HG02870 (cell line): Measurements from ENCODE around the gene ANTXR1.

ENCODE experiments used
- ATAC-seq: cut with Tn5 transposase; IDR thresholded peaks from one replicate; pipeline ENCODE4 v1.9.1; 2021; ENCODE audit warnings: mild to moderate bottlenecking, moderate library complexity; ENCODE audit not compliant: unreplicated experiment

The ANTXR1 gene

GRCh38 chr2:69126341-69126740, 113.4 kb downstream of the ANTXR1 start:
- no peak for ATAC-seq

DNA sequence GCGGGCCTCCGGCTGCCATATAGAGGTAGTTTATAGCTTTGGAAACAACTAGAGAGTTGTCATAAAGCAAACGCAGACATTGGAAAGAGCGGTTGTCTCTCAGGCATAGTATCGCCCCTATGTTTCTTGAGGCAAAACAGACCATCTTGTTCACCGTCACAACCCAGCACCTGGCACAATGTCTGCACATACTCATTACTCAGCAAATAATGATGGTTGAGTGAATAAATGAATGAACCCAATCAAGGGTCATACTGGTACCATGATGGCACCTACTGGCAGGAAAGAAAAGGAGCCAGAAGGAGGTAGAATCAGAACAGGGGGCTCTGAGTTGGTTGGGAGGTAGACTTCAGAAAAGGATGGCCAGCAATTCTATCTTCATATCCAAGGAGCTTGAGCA, 118.5 kb downstream of the ANTXR1 start:
- no peak for ATAC-seq

DNA sequence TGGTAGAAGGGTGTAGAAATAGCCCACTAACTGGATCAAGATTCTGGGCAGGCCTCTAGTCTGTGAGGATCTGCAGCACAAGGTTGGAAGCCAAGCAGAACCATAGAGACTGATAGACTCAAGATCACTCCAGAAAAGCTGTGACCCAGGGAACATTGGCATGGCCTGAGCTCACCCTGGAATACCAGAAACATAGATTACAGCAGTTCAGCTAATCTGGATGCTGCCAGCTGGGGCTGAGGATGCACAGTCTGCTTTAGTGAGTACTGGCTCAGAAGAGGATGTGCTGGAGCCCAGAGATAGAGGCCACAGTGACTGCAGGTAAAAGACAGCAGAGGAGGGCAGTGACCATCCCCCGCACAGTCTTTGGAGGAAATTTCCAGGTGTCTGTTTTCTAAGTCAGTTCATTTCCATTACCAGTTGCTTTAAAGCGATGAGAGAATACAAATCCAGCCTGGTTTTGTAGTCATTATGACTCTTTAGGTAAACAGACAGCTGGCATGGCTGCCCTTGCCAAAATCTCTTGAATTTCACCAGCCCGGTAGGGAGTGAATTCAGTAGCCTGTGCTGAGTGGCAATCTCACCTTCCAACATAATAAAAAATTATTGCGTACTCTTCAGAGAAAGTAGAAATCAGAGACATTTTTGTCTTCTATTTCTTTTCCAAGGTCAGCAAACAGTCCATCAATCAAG, 119.2 kb downstream of the ANTXR1 start:
- ATAC-seq, result no peak

- no peak for ATAC-seq
Observed at GRCh38 chr2:69132960-69133590, 120.1 kb downstream of the ANTXR1 start.

GRCh38 chr2:69133898-69134297, 120.9 kb downstream of the ANTXR1 start:
- ATAC-seq, result no peak

GRCh38 chr2:69134306-69134945, 121.4 kb downstream of the ANTXR1 start:
- no peak for ATAC-seq

GRCh38 chr2:69138247-69138772, 125.3 kb downstream of the ANTXR1 start:
- no peak for ATAC-seq

DNA sequence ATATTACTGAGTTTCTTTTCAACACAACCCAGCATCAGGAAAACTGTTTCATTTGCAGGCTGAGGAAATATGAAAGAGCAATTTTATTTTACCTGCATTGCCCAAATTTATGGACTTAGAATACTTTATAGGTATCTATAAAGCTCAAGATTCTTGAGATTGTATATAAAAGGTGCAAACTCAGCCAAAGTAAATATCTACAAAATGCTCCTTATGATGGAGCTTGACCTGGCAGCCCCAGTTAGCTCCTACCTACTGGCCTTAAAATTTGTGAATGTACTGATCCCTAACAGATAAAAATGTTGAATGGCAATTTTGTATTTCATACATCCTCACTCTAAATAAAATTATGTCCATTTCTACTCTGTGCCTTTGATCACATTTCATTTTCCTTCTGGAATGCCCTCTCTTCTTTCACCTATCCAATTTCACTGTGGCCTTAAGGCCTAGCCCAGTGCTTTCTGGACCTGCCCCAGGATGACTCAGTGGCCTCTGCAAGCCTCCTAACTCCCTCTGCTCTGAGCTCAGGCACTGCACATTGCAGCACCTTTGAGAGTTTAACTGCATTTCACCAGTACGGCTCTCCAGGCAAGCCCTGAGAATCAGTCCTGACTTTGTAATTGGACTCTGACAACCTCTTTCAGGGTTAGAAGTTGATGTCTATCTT, 125.9 kb downstream of the ANTXR1 start:
- ATAC-seq, result no peak

- no peak for ATAC-seq
Observed at GRCh38 chr2:69139778-69140670, 127.0 kb downstream of the ANTXR1 start.

- no peak for ATAC-seq
Observed at GRCh38 chr2:69141061-69141460, 128.1 kb downstream of the ANTXR1 start.

GRCh38 chr2:69143748-69144360, 130.9 kb downstream of the ANTXR1 start:
- no peak for ATAC-seq

GRCh38 chr2:69145204-69145603, 132.2 kb downstream of the ANTXR1 start:
- ATAC-seq, result no peak

DNA sequence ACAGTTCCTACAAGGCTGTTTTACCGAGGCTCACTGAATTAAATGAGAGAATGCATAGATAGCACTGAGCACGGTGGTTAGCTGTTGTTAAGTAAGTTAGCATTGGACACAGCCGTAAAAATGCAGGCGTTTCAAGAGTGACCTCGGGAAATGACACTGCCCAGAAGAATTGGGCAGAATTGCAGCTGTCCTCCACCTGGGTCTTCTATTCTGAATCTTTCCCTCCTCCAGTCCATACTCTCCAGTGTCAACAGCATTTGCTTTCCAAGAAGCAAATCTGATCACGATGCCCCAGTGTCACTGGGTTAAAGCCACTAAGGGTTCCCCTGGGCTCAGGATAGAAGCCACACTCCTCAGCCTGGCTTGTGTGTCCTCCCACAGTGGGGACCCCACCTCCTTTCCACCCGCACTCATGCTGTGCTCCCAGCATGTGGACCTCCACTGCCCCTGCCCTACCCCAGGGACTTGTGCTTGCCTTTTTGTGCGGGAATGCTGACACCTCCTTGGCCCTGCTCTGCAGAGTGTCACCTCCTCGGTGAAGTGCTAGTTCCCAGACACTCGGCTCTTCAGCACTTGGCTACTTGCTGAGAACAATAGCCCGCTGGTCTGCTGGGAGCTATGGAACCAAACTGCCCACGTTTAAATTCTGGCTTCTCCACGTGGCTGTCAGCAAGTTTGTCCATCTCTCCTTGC, 135.0 kb downstream of the ANTXR1 start:
- no peak for ATAC-seq

GRCh38 chr2:69149631-69150215, 136.7 kb downstream of the ANTXR1 start:
- ATAC-seq, result no peak

- no peak for ATAC-seq
Observed at GRCh38 chr2:69151931-69152330, 139.0 kb downstream of the ANTXR1 start.

DNA sequence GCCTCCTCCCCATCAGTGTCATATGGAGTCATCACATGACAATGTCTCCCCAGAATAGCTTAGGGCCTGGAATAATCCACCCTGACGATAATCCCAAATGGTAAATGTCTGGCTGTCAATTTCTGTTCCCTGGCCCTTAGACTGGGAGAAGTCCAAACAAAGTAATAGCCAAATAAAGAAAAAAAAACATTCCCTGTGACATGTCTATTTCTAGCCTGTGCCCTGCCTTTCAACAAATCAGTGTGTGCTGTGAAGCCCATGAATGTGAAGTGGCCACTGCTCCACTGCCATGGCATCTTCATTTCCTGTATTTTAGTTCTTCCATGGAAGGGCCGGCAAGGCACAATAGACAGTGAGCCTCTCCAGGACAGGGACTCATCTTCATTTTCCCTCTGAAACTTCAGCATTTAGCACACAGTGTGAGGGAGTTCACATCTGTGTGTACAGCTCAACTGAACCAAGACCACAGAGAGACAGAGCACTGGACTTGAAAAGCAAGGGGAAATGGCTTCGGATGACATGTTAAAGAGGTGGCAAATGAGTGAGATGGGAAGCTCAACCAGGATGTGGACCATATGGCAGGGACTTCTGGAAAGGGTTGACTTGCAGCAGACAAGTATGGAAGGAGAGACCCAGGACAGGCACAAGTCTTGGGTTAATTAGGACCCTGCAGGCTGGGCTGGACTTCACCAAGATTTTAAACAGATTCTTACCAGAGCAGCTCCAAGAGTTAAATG, 140.0 kb downstream of the ANTXR1 start:
- ATAC-seq, result no peak

GRCh38 chr2:69154106-69154505, 141.1 kb downstream of the ANTXR1 start:
- ATAC-seq, result no peak

DNA sequence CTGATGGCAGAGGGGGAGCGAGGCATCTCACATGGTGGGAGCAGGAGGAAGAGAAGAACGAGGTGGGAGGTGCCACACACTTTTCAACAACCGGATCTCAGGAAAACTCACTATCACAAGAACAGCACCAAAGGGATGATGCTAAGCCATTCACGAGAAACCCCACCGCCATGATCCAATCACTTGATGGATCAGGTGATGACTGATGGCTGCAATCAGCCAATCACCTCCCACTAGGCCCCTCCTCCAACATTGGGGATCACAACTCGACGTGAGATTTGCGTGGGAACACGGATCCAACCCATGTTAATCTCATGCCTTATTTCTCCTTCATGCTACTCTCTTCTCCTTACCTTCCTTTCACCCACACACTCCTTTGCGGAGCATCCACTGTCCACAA, 143.6 kb downstream of the ANTXR1 start:
- ATAC-seq, result no peak
